SK-N-SH (cell line): ENCODE measurements around the gene FABP2. TPM values are rescaled to one million over a fixed set of nuclear protein-coding genes. Genes with fewer than 3 reads are reported as not detected.

Experiments
- CTCF ChIA-PET: fragments of 300-600, 350-600 bp; formaldehyde crosslinking; extraction: SDS; loops from one replicate; lab custom pipeline; 2021; lab: Yijun Ruan, JAX
- POLR2A ChIA-PET: fragments of 350-600 bp; sonication (Branson Sonifier 250); formaldehyde crosslinking; extraction: SDS; loops from one replicate; lab custom pipeline; 2020; ENCODE audit warnings: antibody characterized with exemption, inconsistent platforms; lab: Yijun Ruan, JAX
- DNase-seq: peaks from one replicate; pipeline ENCODE4 v3.0.0; 2012
- H2AFZ ChIP-seq: fragments of 200-600 bp; sonication (generic); 2 replicates; pipeline ENCODE4 v1.8.1; 2016; ENCODE audit warnings: antibody characterized with exemption, mild to moderate bottlenecking, low read depth
- H3F3A ChIP-seq: fragments of 200-600 bp; sonication (generic); replicated peaks from 2 replicates; pipeline ENCODE3; 2016; ENCODE audit warnings: antibody characterized with exemption, mild to moderate bottlenecking; ENCODE audit not compliant: insufficient read depth
- H3K27ac ChIP-seq, 2 experiments: fragments of 200-500 bp in 1 of 2; fragments of 200-600 bp in 1 of 2; sonication (Bioruptor generic) in 1 of 2; sonication (generic), shearing (Covaris generic) in 1 of 2; 2 replicates each; pipeline versions ENCODE4 v1.5.1 to v1.6.1; 2014 to 2016; ENCODE audit warnings: low read depth in 2 of 2, inconsistent platforms in 1 of 2, low read length in 1 of 2, mild to moderate bottlenecking in 1 of 2, mixed read lengths in 1 of 2
- H3K27me3 ChIP-seq: fragments of 200-600 bp; sonication (generic), shearing (Covaris generic); 2 replicates; pipeline ENCODE4 v1.6.1; 2016; ENCODE audit warnings: mixed run types; ENCODE audit not compliant: insufficient read depth
- H3K36me3 ChIP-seq, 2 experiments: fragments of 200-500 bp in 1 of 2; fragments of 200-600 bp in 1 of 2; sonication (Bioruptor generic) in 1 of 2; sonication (generic) in 1 of 2; replicated peaks in 1 of 2; 2 replicates each; pipeline versions ENCODE3 to v1.5.1; 2014 to 2016; ENCODE audit warnings: low read length in 1 of 2, mild to moderate bottlenecking in 1 of 2; ENCODE audit not compliant: insufficient read depth in 2 of 2, control insufficient read depth in 1 of 2
- H3K4me1 ChIP-seq, 2 experiments: fragments of 200-500 bp in 1 of 2; fragments of 200-600 bp in 1 of 2; sonication (Bioruptor generic) in 1 of 2; sonication (generic), shearing (Covaris generic) in 1 of 2; 2 replicates each; pipeline versions ENCODE4 v1.5.1 to v1.6.1; 2014 to 2016; ENCODE audit warnings: low read depth in 1 of 2, low read length in 1 of 2, mixed run types in 1 of 2; ENCODE audit not compliant: insufficient read depth in 2 of 2, control insufficient read depth in 1 of 2
- H3K4me2 ChIP-seq: fragments of 200-600 bp; sonication (generic), shearing (Covaris generic); 2 replicates; pipeline ENCODE4 v1.6.1; 2017; ENCODE audit warnings: mixed run types
- H3K4me3 ChIP-seq, 2 experiments: fragments of 200-500 bp in 1 of 2; fragments of 200-600 bp in 1 of 2; sonication (Bioruptor generic) in 1 of 2; sonication (generic), shearing (Covaris generic) in 1 of 2; 2 replicates each; pipeline versions ENCODE4 v1.5.1 to v1.8.1; 2014 to 2016; ENCODE audit warnings: low read depth in 2 of 2, inconsistent platforms in 1 of 2, low read length in 1 of 2, mild to moderate bottlenecking in 1 of 2, mixed read lengths in 1 of 2, moderate library complexity in 1 of 2
- H3K79me2 ChIP-seq: fragments of 200-600 bp; sonication (generic); 2 replicates; pipeline ENCODE4 v1.8.1; 2017; ENCODE audit warnings: mild to moderate bottlenecking; ENCODE audit not compliant: insufficient read depth
- H3K9ac ChIP-seq: fragments of 200-600 bp; sonication (generic); 2 replicates; pipeline ENCODE4 v1.6.1; 2017; ENCODE audit warnings: mixed run types
- H3K9me2 ChIP-seq: fragments of 200-600 bp; sonication (generic); 2 replicates; pipeline ENCODE4 v1.6.1; 2017; ENCODE audit warnings: mixed run types
- H3K9me3 ChIP-seq: fragments of 200-600 bp; sonication (generic); 2 replicates; pipeline ENCODE4 v1.6.1; 2017; ENCODE audit warnings: mixed run types, mild to moderate bottlenecking, moderate library complexity
- H4K20me1 ChIP-seq: fragments of 200-600 bp; sonication (generic); 2 replicates; pipeline ENCODE4 v1.6.1; 2017; ENCODE audit warnings: mild to moderate bottlenecking, mixed run types; ENCODE audit not compliant: insufficient read depth
- CHD2 ChIP-seq: fragments of 150-350 bp; IDR thresholded peaks from 2 replicates; pipeline ENCODE4 v1.6.1; 2018; ENCODE audit warnings: low read length; ENCODE audit not compliant: partially characterized antibody
- NRF1 ChIP-seq: IDR thresholded peaks from 2 replicates; pipeline ENCODE4 v1.6.1; 2012; ENCODE audit warnings: low read depth, mild to moderate bottlenecking, low read length
- RAD21 ChIP-seq: IDR thresholded peaks from 2 replicates; pipeline ENCODE4 v1.6.1; 2012; ENCODE audit warnings: mild to moderate bottlenecking, low read length
- REST ChIP-seq: IDR thresholded peaks from 2 replicates; pipeline ENCODE4 v1.6.1; 2012; ENCODE audit warnings: mild to moderate bottlenecking, low read depth, low read length, moderate library complexity
- RXRA ChIP-seq: IDR thresholded peaks from 2 replicates; pipeline ENCODE4 v1.4.0; 2012; ENCODE audit warnings: low read depth, mild to moderate bottlenecking, borderline replicate concordance
- SMC3 ChIP-seq: IDR thresholded peaks from 2 replicates; pipeline ENCODE4 v1.6.1; 2012; ENCODE audit warnings: low read depth, low read length, improper control_type of control experiment
- TEAD4 ChIP-seq: IDR thresholded peaks from 2 replicates; pipeline ENCODE4 v1.4.0; 2012; ENCODE audit warnings: mild to moderate bottlenecking, borderline replicate concordance; ENCODE audit not compliant: insufficient read depth
- USF2 ChIP-seq: fragments of 150-350 bp; IDR thresholded peaks from 2 replicates; pipeline ENCODE4 v1.6.1; 2017; ENCODE audit warnings: antibody characterized with exemption, low read length, low read depth, borderline replicate concordance
- WGBS: methylation state at CpG from one replicate; pipeline ENCODE4 v1.1.6; 2017; ENCODE audit warnings: low lambda C conversion rate; 5-methylcytosine and 5-hydroxymethylcytosine counted together
- polyA plus RNA-seq, 3 experiments: library from polyadenylated mRNA; depleted of rRNA; stranded (reverse); fragments of >200 nt; gene quantifications; 2 replicates each; pipeline ENCODE4 v1.2.3, GENCODE V29; 2012
- TF ChIP-seq, protein P1 (sequence below): fragments of 200-600 bp; sonication (generic); IDR thresholded peaks from 2 replicates; pipeline ENCODE4 v1.6.1; 2017; ENCODE audit warnings: antibody characterized with exemption, mild to moderate bottlenecking, moderate library complexity

The FABP2 gene
- polyA plus RNA-seq, 1 of the 3 experiments (the other 2 are of a cell fraction), result not detected

- no peak for TF ChIP-seq REST
These were observed 3.9 kb downstream of the FABP2 start (continued) for GRCh38 chr4:119317990-119318389.

GRCh38 chr4:119315036-119315435 lies 6.9 kb downstream of the FABP2 start:
- Histone ChIP-seq H3K4me2 (no peak overlapping the region), H3K9ac (no peak overlapping the region), H3K79me2 (no peaks in the 10 kb centered on the region), H3K27me3 (no peaks in the 10 kb centered on the region), H3K9me3 (no peaks in the 10 kb centered on the region), H2AFZ (peak overlapping the region; percentile 32; the same call in 1 of the 2 replicates), H3K4me1 (no peaks in the 10 kb centered on the region), H3K9me2 (no peaks in the 10 kb centered on the region), H3K27ac (no peak overlapping the region), H3K36me3 (no peaks in the 10 kb centered on the region), H4K20me1 (no peaks in the 10 kb centered on the region), H3F3A (no peaks in the 10 kb centered on the region), H3K4me3 (no peak overlapping the region)
- POLR2A ChIA-PET, result no interaction called here
- DNase-seq, result no peak
- 52% methylated on average over 2 of the region's 2 CpGs for whole genome bisulfite sequencing
- CTCF ChIA-PET, result interaction anchor here (0.6 to 1.1 kb wide), 2 partner anchors 10 to 232 kb away, joined by 3 read pairs; no protein-coding TSS in a partner anchor
- TF ChIP-seq NRF1 (no peak), CHD2 (no peak), SMC3 (no peak), USF2 (no peak)

DNA sequence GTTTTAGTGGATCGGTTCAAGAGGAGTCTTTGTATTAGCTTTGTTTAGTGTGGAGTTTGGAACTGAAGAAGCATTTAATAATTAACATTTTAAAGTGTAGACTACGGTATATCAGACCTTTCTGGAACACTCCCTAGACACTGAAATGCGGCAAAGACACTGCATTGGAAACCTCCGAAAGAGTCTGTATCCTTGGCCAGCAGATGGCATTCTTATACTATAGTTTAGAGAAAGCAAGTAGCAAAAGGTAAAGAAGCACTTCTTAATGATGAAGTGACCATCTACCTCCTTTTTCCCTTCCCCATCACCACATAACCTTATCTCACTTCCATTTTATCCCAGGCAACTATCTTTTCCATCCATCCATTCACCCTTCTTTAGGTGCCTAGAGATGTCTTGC lies 7.6 kb downstream of the FABP2 start:
- Histone ChIP-seq H3K27ac (no peak overlapping the region), H3K27me3 (no peaks in the 10 kb centered on the region), H3F3A (no peaks in the 10 kb centered on the region), H3K79me2 (no peaks in the 10 kb centered on the region), H3K9me3 (no peaks in the 10 kb centered on the region), H4K20me1 (no peaks in the 10 kb centered on the region), H3K4me3 (no peak overlapping the region; a peak in 1 of 4 replicates), H3K4me1 (no peaks in the 10 kb centered on the region), H2AFZ (no peak overlapping the region), H3K4me2 (no peak overlapping the region), H3K9me2 (no peaks in the 10 kb centered on the region), H3K36me3 (no peaks in the 10 kb centered on the region), H3K9ac (no peak overlapping the region)
- no peak for DNase-seq
- peak; percentile 80 for TF ChIP-seq RAD21
- peak; percentile 64 for TF ChIP-seq SMC3
- no peak for TF ChIP-seq RXRA
- no peak for TF ChIP-seq TEAD4
- TF ChIP-seq, protein P1, sequence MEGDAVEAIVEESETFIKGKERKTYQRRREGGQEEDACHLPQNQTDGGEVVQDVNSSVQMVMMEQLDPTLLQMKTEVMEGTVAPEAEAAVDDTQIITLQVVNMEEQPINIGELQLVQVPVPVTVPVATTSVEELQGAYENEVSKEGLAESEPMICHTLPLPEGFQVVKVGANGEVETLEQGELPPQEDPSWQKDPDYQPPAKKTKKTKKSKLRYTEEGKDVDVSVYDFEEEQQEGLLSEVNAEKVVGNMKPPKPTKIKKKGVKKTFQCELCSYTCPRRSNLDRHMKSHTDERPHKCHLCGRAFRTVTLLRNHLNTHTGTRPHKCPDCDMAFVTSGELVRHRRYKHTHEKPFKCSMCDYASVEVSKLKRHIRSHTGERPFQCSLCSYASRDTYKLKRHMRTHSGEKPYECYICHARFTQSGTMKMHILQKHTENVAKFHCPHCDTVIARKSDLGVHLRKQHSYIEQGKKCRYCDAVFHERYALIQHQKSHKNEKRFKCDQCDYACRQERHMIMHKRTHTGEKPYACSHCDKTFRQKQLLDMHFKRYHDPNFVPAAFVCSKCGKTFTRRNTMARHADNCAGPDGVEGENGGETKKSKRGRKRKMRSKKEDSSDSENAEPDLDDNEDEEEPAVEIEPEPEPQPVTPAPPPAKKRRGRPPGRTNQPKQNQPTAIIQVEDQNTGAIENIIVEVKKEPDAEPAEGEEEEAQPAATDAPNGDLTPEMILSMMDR, result peak; percentile 69
- CTCF ChIA-PET, result interaction anchor here (1.2 to 1.8 kb wide), 2 partner anchors 176 to 179 kb away, joined by 6 to 7 read pairs; no protein-coding TSS in a partner anchor
- whole genome bisulfite sequencing, result 46% methylated on average over 4 of the region's 4 CpGs
- POLR2A ChIA-PET, result no interaction called here
